Endometrial microvascular endothelial cells (primary cell): ENCODE data around the gene PEAK1. TPM values are rescaled to one million over a fixed set of nuclear protein-coding genes. Genes with fewer than 3 reads are reported as not detected.
"Not testable (repeated sequence)": the region's sequence is repeated elsewhere in the genome, so short reads cannot be mapped to it uniquely, and the experiment has no call there.

Experiments
- in situ Hi-C: cut with HindIII; loops from 2 replicates; pipeline ENCODE4 v1.10.0; 2017; ENCODE audit warnings: low sequenced_read_pairs, low pct_unique_long_range_greater_than_20kb; ENCODE audit errors: inconsistent ontology term
- total RNA-seq: library from RNA; depleted of rRNA; stranded (reverse); fragments of >200 nt; gene quantifications from one replicate; pipeline ENCODE4 v1.2.3, GENCODE V29; 2015; ENCODE audit errors: inconsistent ontology term

PEAK1 gene
- total RNA-seq, 1 donor from 2014 or later: 48.7 TPM

GRCh38 chr15:77276943-77277342 is 143.0 kb downstream of the PEAK1 start:
- in situ Hi-C loops: no loop called here

DNA sequence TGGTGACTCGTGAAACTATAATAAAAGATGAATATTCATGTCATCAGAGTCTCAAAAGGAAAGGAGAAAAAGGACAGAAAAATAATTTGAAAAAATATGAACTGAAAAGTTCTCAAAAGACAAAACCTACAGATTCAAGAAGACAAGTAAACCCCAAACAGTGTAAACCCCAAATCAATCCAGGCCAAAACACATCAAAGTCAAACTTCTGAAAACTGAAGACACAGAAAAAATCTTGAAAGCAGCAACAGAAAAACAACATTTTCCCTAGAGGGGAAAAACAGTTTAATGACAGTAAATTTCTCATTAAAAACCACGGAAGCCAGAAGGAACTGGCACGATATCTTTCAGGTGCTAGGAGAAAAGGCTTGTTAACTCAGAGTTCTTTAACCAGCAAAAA is 143.8 kb downstream of the PEAK1 start:
- in situ Hi-C loops: no loop called here

GRCh38 chr15:77273136-77273535 is 146.8 kb downstream of the PEAK1 start:
- in situ Hi-C loops: not testable (repeated sequence)

- in situ Hi-C loops: no loop called here
Observed at GRCh38 chr15:77266708-77267386, 153.1 kb downstream of the PEAK1 start.

DNA sequence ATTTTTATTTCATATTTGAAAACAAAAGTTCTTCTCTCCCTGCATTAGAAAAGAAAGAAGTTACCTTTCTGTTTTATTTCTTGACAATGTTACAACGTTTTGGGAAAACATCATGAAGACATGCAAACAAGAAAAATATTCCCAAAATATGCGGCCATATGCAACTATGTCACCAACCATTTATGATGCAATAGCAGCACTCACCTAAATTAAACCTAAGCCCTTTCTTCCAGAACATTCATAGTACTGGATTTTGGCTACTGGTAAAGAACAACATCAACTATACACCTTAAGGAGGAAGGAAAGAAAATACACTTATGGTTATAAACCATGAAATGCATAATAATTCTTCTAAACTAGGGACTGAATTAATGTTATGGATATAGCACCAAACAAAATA is 164.5 kb downstream of the PEAK1 start:
- in situ Hi-C loops: no loop called here

GRCh38 chr15:77251662-77252061 is 168.2 kb downstream of the PEAK1 start:
- in situ Hi-C loops: no loop called here

- in situ Hi-C loops: no loop called here
Observed at GRCh38 chr15:77247116-77247515, 172.8 kb downstream of the PEAK1 start.

DNA sequence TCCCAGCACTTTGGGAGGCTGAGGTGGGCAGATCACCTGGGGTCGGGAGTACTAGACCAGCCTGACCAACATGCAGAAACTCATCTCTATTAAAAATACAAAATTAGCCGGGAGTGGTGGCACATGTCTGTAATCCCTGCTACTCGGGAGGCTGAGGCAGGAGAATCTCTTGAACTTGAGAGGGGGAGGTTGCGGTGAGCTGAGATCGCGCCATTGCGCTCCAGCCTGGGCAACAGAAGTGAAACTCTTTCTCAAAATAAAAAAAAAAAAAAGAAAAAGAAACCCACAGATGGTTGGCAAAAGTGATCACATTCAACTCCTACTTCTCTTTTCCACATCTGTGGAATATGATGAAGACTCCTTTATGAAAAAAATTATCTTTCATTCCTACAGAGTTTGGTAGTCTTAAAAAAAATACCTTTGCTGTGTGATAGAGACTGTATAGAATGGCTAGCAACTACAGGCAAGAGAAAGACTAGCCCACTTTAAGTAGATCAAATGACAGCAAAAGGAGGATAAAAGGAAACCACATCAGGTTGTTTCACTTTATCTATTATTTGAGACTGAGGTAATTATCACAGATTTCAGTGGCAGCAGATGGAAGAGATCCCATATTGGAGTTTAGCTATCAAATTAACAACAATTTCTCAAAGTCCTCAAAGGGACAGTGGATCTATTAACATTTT is 176.0 kb downstream of the PEAK1 start:
- in situ Hi-C loops: no loop called here

GRCh38 chr15:77243135-77243534 is 176.8 kb downstream of the PEAK1 start:
- in situ Hi-C loops: no loop called here

DNA sequence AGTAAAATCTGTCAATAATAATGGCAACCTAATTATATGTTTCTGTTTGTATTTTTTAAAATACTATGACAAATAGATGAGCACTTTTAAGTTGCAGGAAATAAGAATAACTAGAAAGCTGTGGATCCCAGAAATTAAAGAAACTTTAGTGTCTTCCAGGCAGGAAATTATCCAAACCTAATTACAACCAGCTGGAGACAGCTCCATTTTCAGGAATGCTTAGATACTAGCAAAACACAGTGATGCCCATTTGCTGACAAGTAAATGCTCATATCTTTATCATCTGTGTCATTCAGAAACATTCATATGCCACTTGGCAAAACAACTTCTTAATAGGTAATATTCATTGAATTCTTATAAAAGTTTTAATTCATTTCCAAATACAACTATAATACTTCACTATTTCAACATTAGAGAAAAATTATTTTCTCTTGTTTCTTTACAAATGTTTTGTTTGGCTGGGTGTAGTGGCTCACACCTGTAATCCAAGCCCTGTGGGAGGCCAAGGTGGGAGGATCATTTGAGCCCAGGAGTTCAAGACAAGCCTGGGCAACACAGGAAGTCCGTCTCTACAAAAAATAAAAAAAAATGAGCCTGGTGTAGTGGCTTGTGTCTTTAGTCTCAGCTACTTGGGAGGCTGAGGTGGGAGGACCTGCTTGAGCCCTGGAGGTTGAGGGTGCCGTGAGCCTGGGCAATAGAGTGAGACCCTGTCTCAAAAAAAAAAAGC is 179.9 kb downstream of the PEAK1 start:
- in situ Hi-C loops: no loop called here

- in situ Hi-C loops: no loop called here
Observed at GRCh38 chr15:77235566-77235965, 184.3 kb downstream of the PEAK1 start.

DNA sequence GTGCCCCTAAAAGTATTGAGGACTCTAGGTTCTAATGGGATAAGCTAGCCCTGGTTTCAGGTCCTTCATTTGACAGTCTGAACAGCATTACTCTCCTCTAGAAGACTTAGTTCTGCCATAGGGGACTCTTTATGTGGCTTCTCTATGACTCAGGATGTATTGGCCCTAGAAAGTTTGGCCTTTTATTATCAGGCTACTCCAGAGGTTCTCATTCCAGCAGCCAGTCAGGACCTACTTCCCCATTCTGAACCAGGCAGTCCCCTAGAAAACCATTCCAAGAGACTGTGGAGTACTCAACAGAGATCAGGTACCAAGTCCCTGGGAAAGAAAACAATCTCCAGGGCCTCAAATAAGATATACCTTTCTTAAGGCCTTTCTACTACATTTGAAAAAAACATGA is 191.1 kb downstream of the PEAK1 start:
- in situ Hi-C loops: no loop called here

DNA sequence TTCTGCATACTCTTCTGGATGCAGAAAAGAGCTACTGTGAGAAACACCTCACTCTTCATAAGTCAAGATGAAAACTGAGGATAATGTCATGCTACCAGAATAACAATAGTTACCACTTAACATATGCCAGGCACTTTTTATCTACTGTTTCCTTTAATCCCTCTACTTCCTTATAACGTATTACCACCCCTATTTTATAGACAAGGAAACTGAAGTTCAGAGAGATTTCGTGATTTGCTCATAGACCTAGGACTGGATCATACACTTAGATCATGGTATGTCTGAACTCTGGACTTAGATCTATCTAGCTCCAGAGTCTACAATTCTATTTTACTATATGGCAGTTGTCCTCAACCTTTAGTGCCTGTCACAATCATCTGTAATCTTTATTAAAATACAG is 193.3 kb downstream of the PEAK1 start:
- in situ Hi-C loops: no loop called here

DNA sequence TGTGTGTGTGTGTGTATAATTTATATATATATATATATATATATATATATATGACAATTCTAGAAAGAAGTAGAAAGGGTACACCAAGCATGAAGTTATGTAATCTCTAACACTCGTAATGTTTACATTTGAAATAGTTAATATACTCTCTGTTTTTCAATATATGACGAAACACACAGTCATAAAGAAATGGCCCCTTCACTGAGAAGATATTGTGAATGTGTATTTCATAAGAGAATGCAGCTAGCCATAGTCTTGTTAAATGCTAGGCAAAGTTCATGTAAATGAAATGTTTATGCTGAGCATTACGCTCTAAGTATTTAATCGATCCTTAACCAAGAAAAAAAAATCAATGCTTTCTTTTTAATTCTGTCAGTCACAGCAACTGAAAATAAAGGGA is 194.3 kb downstream of the PEAK1 start:
- in situ Hi-C loops: no loop called here

GRCh38 chr15:77225088-77225487 is 194.8 kb downstream of the PEAK1 start:
- in situ Hi-C loops: no loop called here

DNA sequence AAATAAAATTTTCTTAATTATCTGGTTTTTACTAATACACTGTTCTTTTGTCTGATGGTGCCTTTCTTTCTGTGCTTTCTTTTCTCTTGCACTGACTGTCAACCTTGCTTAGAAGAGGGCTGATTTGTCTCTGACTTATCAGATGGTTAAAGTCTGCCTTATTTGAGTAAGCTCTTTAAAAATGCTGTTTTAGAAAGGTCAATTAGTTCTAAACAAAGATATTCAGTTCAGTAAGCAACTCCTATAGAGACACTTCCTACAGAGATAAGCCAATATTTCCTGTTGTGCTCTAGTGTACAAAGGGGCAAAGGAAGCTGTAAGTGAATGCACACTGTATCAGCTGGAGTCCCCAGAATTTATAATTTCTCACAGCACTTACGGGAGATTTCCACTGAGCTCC is 195.6 kb downstream of the PEAK1 start:
- in situ Hi-C loops: no loop called here

- in situ Hi-C loops: no loop called here
Observed at GRCh38 chr15:77221708-77222107, 198.2 kb downstream of the PEAK1 start.

- in situ Hi-C loops: no loop called here
Observed at GRCh38 chr15:77221174-77221573, 198.7 kb downstream of the PEAK1 start.

DNA sequence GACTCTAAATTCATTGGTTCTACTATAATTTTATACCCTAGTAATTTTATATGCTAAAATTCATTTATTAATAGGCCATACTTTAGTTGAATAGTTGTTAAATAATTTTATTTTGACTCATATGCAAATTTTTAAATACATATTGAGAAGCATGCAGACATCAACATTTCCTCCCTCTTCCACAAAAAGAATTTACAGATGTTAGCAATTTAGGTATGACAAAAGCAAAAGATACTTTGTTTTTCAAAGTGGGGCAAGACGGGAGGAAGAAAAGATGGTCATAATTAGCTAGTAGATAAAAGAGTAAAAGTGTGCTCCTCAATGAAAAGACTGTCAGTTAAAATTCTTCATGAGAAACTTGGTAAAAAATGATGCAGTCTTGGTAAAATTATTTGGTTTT is 200.1 kb downstream of the PEAK1 start:
- in situ Hi-C loops: no loop called here

DNA sequence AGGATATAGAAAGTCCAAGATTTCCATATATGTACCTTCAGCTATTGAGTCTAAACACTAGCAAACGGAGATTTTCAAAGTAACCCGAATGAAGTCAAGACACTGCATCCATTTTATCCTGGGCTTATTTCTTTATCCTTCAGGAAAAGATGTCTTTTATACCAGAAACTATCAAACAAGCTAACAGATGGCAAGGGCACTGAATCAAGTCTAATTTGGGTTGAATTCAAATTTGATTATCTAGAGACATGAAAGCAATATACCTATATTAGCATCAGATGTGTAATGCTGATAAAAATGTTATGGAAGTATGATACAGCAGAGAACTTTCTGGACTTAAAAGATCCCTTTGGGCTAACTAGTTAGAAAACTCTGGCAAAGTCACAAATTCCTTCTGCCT is 210.7 kb downstream of the PEAK1 start:
- in situ Hi-C loops: no loop called here
